Measurements from ENCODE around the gene THRA.

THRA gene

GRCh38 chr17:40100419-40100668, 37.6 kb downstream of the THRA start, which contains the start of gene NR1D1:
Gene NR1D1 (minus strand): TSS chr17:40100589. CDS start chr17:40100094, 495 bp downstream.
- DNase-seq: no peak

DNA sequence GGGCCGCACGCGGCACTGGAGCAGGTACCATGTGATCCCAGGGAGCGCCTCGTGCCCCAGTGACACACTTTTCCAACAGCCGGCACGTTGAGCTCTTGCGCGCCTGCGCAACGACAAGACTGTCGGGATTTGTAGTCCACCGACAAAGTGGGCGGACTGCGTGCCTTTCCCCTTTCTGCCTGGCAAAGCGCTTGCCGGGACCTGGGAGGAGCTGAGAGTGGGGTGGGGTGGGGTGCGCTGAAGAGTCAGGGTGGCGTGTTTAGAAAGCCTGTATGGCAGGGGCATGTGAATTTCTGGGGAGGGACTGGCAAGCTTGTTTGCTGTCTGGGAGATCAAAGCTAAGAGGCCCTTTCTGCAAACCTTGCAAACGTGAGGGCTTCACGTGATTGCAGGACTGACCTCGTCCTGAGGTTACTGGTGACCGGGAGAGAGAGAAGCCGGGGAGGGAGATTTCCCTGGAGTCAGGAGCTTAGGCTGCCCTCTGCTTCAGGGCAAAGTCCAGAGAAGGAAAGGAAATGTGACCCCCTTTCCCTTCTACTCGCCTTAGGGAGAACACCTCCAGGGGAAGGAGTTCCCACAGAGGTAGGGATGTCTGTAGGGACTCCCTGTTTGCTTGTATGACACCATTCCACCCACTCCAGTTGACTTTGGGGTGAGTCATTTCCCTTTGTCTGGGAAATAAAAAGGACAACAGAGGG, 38.1 kb downstream of the THRA start:
- DNase-seq: peak; percentile 57 to 71 (median 70)

- DNase-seq: no peak
Measured at GRCh38 chr17:40101367-40102210, 38.8 kb downstream of the THRA start.

DNA sequence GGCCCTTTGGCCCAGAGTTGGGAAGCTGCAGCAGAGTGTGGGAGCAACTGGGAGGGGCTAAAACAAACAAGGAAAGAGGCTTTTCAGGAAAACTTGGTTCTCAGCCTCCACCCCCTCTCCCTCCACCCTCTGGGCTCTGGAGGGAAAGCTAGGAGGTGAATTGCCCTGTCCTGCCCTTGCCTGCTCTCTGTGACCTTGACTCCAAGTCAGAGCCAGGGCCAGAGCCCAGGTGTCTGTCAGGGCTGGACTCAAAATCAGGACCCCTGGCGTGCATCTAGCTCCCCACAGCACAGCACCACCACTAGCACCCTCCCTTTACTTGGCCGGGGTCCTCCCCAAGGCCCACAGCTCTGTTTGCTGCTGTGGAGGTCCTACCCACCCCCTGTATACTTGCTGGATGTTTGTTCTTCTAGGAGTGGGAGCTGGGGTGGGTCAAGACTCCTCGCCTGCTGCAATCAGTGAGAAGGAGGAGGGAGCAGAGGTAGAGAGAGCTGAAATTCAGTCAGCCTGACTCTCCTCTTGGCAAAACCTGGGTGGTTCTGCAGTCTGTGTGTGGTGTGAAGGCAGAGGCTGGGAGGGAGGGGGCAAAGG, 40.4 kb downstream of the THRA start:
- no peak for DNase-seq

DNA sequence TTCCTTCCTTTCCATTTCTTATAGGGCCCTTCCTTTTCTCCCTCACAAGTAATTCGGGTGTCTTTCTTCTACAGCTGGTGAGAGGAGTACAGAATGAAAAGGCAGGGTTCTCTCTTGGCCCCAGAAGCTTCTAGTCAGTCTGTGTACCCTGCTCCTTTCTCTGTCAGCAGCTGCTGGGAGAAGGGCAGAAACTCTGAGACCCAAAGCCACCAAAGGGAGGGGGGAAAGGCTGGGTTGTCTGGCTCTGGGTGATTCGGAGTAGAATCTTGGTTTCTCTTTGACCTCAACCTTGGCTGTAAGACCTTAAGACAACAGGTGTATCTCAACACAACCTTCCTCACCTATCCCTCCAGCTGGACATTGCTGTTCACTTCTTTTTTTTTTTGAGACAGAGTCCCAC, 40.9 kb downstream of the THRA start:
- DNase-seq: no peak

GRCh38 chr17:40104594-40105486, 42.1 kb downstream of the THRA start:
- DNase-seq: no peak

- DNase-seq: no peak
Measured at GRCh38 chr17:40105861-40106759, 43.3 kb downstream of the THRA start.

- DNase-seq: no peak
Measured at GRCh38 chr17:40106760-40107521, 44.2 kb downstream of the THRA start.

- no peak for DNase-seq
Measured at GRCh38 chr17:40107522-40108174, 44.9 kb downstream of the THRA start.

DNA sequence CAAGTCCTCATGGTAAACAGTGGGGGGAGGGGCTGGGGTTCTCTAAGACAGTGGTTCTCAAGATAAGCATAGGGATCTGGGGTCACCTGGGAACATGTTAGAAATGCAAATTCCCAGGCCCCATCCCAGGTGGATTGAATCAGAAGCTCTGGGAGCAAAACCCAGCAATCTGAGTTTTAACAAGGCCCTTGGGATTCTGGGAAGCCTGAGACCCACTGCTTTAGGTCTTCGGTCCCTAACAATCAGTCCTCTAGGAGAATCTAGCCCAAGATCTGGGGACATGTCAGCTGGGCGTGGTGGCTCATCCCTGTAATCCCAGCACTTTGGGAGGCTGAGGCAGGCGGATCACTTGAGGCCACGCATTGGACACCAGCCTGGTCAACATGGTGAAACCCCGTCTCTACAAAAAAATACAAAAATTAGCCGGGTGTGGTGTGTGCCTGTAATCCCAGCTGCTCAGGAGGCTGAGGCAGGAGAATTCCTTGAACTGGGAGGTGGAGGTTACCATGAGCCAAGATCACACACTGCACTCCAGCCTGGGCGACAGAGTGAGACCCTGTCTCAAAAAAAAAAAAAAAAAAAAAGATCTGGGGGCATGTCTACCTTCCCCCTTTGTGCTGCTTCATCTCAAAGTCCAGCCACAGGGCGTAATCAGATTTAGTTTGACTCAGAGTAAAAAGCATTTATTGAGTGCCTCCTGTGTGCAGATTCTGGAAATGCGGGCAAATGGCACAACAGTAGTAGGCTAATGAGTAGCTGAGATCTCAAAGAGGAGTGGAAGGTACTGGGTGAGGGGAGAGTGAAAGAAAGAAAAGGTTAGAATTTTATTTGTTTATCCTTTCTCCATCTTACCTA, 46.4 kb downstream of the THRA start:
- no peak for DNase-seq

DNA sequence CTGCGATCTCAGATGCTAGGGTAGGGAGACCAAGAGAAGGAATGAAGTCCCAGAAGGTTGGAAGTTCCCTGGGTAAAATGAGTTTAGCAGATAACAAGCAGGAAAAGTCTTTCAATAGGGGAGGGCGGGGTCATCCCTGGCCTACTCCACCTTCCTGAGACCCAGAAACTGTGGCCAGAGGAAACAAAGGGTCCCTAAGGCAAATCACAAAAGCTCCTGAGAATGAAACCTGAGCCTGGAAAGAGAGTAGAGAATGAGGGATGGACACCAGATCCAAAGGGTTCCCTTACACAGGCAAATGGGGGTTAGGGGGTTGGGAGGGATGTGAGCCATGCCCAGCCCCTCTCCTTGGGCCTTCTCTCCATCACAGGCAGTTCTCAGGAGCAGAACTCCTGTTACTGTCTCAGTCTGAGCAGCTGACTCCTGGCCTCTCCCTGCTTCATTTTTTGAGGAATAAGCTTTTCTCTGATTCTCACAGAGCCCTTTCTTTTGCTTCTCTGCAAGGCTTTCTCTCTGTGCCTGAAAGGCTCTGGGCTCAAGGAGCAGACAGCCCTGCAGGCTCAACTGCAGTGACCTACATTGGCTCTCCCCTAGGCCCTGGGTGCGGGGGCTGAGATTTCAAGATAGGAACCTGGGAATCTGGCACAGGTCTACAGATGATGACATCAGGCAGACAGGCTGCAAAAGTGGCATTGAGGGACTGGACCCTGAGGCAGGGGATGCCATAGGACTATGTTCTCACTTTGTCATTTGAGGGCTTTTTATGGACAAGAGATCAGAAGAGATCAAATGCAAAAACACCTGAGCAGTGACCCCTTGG, 47.5 kb downstream of the THRA start:
- no peak for DNase-seq

- DNase-seq: peak; percentile 30 to 37 (median 36)
Measured at GRCh38 chr17:40111221-40112128, 48.7 kb downstream of the THRA start.

GRCh38 chr17:40112191-40112711, 49.5 kb downstream of the THRA start:
- no peak for DNase-seq

DNA sequence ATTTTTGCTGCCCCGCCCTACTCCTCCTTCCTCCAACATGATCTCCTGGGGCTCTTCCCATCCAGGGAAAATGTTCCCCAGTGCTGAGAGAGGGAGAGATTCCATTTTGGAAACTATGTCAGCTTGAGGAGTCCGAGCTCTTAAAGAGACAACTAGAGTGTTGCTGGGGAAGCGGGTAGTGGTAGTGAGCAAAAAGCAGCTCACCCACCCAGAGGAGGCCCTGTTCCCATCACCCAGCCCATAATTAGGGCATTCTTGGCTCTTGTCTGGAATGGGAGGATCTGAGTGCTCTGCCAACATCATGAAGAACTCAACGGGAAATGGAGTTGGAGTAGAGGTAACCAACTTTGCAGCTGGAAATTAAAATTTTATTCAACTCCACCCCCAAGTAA, 49.9 kb downstream of the THRA start:
- no peak for DNase-seq

GRCh38 chr17:40113110-40113906, 50.5 kb downstream of the THRA start:
- DNase-seq: peak; percentile 73 to 85 (median 82)

DNA sequence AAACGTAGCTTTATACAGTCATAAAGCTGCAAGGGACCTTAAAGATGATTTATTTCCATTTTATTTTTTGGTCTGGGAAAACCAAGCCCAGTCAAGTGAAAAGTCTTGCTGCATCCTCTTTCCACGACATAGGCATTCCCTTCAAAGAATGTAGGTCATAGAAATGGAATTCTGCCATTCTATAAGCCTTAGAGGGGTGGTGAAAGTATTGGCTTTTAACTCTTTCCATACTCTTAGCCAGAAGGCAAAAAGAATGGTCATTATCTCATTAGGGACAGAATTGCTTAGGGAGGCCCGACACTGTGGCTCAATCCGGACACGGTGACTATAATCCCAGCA, 51.1 kb downstream of the THRA start:
- no peak for DNase-seq

DNA sequence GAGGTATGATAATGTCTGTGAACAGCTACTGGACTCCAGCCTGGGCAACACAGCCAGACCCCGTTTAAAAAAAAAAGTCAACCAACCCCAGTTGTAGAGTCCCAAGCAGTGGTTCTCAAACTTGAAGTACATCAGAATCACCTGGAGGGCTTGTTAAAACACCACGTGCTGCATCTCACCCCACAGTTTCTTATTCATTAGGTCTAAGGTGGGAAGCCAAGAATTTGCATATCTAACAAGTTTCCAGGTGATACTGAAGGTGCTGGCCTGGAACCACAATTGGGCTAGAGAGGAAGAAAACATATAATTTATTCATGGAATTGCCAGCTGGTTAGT, 52.3 kb downstream of the THRA start:
- no peak for DNase-seq
